Heart left ventricle (tissue), 13 donors: ENCODE data around the gene GOSR2.

ENCODE experiments used
- CTCF ChIP-seq, 12 donors: fragments of 200-600 bp; sonication (generic) in 4 of 12; IDR thresholded peaks; one replicate each; pipeline versions ENCODE4 v1.5.0 to v1.8.0; 2018 to 2022; ENCODE audit warnings: antibody characterized with exemption in 12 of 12, mild to moderate bottlenecking in 5 of 12
- POLR2A ChIP-seq, 2 donors: fragments of 450-650 bp; IDR thresholded peaks; one replicate each; pipeline ENCODE4 v1.6.1; 2017; ENCODE audit warnings: antibody characterized with exemption in 2 of 2, mild to moderate bottlenecking in 2 of 2, moderate library complexity in 2 of 2
- donor health status: ischemic (EF 13 %, LVEDD 7.1; RV severe dilation, severe dysfunction).
- donor health status: DM: no; HTN: yes; CAD: no.
- donor health status: DM: no; HTN: no; CAD: no.
- donor health status: ischemic (EF 25% LVEDD 6.9; RV normal size, moderate dysfunction).
- donor health status: ischemic (EF 25% LVEDD 5.7; RV mildly dilated, moderate dysfunction).
- donor health status: ischemic (EF 35%, LVEDD 5.7; RV mildly dilated, moderate dysfunction).
- donor health status: nonischemic (EF 11% LVEDD 7.7; RV severe dilation, severe dysfunction).
- donor health status: DM: yes; HTN: yes; CAD: no.
- donor health status: PGD.
- donor health status: ischemic (EF 29% LVEDD 5.4; RV normal size, mild dysfunction).
- donor health status: nonischemic (EF 23%, LVEDD 6.1; RV moderate dilation, normal function).

DNA sequence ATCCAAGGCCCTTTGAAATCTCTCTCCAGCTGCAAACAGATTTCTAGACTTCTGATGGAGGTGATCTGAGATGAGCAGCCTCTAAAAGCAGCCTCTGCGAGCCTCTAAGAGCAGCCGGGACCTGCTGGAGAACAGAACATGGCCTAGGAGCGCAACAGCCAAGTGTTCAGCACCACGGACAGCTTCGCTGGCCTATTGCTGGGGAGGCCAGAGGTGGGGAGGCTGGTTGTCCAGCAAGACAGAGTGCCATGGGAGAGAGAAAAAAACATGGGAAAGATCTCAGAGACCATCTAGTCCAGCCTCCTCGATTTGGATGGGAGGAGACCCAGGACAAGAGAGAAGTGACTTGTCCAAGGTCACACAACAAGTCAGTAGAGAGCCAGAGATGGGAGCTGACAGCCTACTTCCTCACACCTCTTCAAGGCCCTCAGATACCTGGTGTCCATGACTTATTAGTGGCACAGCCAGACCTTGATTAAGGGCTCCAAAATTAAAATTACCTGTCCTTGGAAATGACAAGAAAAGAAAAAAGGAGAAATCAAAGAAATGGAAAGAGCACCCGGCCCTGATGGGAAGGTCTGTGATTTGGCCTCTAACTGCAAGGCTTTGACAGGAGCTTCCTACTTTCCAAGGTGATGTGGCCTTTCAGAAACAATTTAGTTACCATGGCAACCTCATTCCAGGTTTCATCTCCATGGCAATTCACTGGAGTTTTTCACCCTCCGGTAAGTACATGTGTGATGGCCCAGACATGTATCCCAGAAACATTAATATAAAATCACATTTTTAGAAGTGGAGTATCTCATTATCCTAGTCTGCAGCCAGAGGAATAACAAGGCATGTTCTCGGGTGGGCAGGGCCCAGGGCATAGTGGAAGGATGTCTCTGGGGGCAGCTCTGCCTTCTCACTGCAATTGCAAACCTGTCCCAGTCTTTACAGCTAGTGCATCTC, 41.6 kb downstream of the GOSR2 start:
- no peak for TF ChIP-seq POLR2A (IDR thresholded peaks at IDR 0.05)
- no peak for TF ChIP-seq CTCF (IDR thresholded peaks at IDR 0.05)
